Activated CD8-positive, alpha-beta memory T cell treated with anti-CD3 and anti-CD28 coated beads for 1 hour (primary cell): Measurements from ENCODE around the gene CUL2.

Experiments
- DNase-seq, 2 donors: peaks; one replicate each; pipeline ENCODE4 v3.0.0-alpha.2; 2020; ENCODE audit warnings: low read depth in 1 of 2; ENCODE audit errors: extremely low read depth in 1 of 2

The CUL2 gene

DNA sequence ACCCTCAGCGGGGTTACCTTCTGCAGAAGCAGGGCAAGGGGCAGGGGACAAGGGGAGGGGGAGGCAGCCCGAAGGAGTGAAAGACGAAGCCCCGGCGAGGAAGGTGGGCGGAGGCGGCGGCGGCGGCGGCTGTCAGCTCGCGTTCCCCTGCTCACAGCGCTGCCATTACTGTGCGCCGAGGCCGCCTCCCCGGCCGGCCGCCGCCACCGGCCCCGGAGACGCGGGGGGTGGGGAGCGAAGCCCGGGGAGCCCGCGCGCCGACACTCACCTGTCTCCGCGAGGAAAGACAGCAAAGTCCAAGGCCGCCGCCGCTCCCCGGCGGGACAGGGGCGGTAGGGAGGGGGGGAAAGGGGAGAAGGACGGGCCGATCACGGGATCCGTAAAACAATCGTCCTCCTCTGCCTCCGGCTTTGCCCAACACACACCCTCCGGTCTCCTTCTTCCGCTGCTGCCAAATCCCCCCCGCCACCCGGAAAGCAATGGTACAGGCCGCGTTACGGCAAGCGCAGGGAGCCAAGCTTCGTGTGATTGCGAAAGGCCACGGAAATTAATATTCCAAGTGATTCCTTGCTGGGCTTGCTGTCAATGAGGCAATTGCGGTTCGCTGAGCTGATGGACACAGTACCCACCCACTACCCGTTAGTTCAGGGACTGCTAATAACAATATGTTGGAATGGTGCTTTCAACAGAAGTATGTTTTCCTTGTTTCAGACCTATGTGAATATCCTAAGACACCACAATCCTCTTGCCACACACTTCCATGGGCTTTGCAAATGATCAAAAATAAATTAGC, at the start of gene CUL2:
Gene CUL2, minus strand, starts transcription at position 180 of the 793 bp plus-strand sequence. CDS start 19,024 bp downstream, outside the sequence.
- DNase-seq = peak; percentile 79 to 85

DNA sequence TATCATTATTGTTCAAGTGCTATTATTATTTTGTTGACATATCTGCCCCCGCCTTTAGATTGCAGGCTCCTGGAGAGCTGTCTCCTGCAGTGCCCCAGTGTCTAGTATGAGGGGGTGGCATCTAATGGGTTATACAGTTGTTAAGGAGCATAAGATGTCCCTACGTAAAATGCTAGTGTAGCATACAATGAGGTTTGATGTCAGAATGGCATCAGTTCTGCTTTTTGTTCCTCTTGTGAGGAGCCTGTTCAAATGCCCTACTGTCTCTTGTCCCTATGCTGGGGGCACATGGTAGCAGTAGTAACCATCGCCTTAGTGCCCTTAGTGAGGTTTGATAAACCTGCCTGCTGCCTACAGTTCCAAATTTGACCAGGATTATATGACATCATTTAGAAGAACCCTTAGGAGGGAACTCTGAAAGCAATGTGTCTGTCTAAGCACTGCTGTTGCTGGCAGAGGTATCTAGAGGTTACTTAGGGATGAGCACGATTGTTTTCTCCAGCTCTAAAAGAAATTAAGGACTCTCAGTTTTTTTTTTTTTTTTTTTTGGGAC, 46.2 kb upstream of the CUL2 start:
- no peak for DNase-seq

DNA sequence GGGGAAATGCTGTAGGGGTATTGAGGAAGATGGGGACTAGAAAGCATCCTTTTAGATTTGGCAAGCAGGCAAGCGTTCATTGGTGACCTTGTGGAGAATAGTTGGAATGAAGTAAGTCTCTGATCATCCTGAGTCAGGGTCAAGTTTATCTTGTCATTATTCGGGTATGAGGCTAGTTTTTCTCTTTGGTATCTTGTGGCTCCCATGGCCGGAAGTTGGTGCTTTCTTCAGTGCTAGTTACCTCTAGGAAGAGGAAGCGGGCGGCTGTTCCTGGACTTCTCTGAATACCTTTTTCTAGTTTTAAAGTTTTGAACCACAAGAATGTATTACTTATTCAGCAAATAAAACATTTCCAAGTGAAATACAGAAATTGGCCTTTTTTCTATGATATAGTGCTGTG, 45.7 kb upstream of the CUL2 start:
- no peak for DNase-seq

DNA sequence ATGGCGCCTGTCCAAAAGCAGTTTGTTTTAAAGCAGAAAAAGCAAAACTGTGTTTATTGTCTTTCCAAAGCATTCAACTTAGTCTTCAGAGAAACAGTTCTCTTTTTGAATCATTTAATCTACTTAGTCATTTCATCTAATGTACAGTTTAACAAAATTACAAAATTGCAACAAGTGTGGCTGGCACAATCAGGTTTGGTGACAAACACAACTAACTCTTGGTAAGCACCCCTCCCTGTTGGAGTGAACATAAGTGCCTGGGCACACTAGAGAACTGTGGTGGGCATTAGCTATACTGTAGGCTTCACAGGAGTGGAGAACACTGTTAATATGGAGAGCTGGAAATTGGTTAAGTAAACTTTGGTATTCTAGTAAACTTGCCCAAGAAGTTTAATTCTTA, 43.4 kb upstream of the CUL2 start:
- DNase-seq = no peak

DNA sequence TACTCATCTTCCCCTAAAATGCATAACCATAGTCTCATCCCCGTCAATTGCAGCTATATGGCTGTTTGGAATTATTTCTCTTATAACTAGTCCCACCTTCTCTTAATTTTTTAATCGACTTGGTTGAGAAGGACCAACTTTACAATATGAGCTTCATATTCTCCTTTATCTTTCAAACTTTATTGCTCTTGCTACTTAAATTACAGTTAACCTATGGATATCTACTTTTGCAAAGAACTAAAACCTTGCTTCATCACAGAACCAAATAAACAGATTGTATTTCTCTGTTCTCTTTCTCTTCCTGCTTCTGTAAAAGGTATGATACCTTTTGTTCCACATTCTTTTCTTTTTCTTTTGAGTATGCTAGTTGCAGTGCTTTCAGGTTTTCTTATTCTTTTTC, 42.6 kb upstream of the CUL2 start:
- DNase-seq = no peak

DNA sequence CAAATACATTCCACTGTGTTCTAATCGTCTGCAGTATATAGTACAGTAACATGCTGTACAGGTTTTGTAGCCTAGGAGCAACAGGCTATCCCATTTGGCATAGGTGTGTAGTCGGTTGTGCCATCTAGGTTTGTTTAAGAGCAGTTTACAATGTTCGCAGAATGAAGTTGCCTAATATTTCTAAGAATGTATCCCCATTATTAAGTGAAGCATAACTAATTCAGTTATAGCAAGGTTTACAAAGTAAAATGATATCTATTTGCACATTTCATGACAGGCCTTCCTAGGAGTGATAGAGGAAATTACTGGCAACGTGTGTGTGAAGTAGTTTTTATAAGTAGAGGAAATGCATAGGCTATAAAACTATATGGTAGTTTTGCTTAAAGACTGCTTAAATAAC, 40.5 kb upstream of the CUL2 start:
- DNase-seq = no peak

DNA sequence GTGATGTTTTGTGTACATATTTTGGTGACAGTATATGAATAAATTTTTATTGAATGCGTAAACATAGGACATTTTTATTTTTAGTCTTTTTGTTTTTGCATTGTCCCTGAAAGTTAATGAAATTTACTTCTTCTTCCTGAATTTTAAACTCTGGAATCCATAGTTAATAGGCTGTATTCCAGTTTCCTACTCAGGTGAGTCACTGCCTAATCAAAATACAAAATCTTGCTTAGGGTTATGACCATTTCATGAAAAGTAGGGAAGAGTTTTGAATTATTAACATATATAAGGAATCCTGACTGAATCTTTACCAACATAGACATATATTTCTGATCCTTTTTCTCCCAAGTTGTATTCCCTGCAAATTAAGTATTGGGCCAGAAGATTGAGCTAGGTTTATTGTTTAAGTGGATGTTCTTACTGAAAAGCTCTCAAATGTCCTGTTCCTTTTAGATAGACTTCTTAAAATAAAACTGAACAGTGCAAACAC, 39.1 kb upstream of the CUL2 start:
- no peak for DNase-seq

DNA sequence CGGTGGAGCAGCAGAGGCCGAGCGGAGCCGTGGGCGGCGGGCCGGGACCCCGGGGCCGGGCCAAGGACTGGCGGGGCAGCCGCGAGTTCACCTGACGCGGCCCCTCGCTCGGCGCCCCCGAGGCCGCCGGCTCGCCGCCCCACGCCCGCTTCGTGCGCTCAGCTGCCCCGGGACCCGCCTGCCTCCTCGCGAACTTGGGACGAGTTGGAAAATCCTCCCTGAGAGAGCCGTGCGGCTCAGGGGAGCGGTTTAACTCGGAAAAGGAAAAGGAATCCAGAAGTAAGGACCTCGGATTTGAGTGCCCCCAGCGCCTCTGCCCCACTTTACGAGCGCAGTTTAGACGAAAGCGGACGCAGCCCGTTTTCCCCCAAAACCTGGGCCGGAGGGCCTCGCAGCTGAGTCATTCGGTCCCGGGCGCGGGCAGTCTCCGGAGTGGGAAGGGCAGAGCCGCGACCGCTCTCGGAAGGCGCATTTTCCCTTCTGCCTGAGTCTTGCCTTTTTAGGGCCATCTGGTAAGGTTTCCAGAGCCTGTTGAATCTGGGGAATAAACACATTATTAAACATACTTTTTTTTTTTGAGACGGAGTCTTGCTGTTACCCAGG, 37.2 kb upstream of the CUL2 start:
- peak; percentile 38 to 43 for DNase-seq

DNA sequence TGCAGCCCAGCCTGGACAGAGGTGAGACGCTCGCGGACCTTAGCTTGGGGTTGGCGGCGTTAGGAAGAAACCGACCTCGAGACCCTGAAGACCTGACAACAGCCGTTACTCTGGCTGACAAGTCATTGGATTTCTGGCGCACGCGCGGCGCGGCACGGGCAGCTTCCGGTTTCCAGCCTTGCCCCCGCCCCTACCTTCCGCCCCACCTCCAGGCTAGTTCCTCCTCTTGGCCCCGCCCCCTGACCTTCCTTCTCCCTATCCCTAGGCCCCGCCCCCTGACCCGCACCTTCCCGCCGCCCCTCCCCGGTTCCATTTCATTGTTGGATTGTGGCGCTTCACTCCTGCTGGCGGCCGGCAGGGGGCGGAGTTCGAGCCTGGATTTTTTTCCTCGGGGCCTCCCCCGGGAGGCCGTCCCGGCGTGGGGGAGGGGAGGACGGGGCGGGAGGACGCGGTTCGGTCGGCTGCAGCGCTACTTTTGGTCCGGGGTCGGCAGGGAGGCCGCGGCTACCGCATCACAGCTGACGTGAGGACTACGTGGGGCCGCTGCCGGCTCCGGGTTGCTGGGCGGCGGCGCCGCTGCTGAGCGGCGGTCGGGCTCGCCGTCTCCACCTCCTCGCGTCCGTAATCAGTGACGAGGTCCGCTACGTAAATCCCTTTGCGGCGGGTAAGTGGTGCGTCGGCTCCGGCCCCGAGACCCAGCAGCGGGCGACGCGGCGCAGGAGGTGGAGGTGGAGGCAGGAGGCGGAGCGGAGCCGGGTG, 36.6 kb upstream of the CUL2 start, which contains the start of gene CREM:
Gene CREM, plus strand, starts transcription at position 317 of the 759 bp plus-strand sequence. CDS start 10,990 bp downstream, outside the sequence.
- DNase-seq = peak; percentile 100

DNA sequence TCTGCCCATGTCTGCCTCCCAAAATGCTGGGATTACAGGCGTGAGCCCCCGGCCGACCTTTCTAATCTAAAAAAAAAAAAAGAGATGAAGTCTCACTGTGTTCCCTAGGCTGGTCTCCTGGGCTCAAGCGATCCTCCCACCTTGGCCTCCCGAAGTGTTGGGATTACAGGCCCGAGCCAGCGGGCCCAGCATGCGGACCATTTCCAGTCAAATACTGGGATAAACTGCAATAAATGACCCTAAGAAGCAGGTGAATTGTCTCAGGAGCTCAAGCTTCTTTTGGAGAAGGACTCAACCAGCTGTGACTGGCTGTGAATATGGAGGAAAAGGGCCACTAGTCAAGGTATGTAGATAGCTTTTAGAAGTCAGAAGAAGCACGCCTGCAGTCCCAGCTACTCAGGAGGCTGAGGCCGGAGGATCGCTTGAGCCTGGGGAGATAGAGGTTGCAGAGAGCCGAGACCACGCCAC, 36.0 kb upstream of the CUL2 start:
- no peak for DNase-seq

DNA sequence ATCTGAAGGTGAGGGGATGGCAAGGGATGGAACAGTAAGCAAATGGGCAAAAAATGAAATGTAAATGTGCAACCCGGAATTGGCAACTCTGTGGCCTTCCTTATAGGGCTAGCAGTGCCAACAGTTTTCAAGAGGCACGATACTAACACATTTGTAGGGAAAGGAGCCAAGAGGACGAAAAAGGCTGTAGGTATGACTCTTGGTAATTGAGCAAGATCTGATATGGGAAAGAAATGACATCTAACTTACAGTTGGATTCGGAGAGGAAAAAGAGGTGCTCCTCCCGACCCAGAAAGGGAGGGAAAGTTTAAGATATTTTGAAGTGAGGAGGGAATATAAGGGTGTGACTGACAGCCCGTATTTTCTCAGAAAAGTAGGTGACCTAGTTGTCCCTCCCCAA, 34.4 kb upstream of the CUL2 start:
- no peak for DNase-seq

DNA sequence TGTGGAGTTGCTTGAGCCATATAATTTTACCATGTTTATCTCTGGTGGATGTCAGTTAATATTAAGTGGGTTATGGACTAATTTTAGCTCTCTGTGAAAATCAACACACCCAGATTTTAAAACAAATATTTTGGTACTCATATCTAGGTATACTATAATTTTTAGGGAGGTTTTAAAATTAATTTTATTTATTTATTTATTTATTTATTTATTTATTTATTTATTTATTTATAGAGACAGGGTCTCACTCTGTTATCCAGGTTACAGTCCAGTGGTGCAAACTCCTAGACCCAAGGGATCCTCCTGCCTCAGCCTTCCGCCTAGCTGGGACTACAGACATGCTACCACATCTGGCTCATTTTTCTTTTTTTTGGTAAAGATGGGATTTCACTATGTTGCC, 29.2 kb upstream of the CUL2 start:
- no peak for DNase-seq

DNA sequence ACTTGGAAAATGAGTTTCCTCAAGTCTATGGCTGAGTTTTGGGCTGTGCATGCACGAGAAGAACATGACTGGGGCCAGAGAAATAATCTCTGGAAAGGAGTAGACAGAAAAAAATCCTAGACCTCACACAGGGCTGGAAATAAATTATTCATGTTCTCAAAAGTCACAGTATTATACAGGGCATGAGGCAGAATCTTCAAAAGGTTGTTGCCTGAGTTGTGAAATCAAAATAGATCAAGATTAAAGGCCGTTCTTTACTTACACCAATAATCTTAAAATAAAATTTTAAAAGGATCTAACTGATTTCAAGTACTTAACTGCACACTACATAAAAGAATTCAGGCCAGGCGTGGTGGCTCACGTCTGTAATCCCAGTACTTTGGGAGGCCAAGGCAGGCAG, 22.4 kb upstream of the CUL2 start:
- no peak for DNase-seq

DNA sequence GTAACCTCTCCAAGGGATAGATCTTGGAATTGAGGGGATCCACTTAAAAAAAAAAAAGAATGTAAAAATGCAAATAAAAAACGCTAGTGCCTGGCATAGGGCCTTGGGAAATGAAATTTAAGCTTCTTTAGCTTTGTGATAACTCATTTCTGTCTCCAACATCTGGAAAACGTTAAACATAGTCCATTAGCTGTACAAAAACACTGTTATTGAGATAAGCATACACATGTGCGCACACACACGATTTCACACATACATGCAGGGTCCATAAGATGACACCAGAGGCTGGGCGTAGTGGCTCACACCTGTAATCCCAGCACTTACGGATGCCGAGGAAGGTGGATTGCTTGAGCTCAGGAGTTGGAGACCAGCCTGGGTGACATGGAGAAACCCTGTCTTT, 13.7 kb upstream of the CUL2 start:
- no peak for DNase-seq

DNA sequence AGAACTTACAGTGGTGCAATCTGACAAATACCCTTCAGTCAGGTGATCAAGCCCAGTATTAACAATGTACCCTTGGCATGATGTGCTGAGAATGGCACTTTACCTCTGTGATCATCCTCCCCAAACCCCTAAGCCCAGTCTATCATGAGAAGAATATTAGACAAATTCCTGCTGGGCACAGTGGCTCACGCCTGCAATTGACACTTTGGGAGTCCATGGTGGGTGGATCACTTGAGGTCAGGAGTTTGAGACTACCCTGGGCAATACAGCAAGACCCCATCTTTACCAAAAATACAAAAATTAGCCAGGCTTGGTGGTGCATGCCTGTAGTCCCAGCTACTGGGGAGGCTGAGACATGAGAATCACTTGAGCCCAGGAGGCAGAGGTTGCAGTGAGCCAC, 7.4 kb upstream of the CUL2 start:
- DNase-seq = no peak

DNA sequence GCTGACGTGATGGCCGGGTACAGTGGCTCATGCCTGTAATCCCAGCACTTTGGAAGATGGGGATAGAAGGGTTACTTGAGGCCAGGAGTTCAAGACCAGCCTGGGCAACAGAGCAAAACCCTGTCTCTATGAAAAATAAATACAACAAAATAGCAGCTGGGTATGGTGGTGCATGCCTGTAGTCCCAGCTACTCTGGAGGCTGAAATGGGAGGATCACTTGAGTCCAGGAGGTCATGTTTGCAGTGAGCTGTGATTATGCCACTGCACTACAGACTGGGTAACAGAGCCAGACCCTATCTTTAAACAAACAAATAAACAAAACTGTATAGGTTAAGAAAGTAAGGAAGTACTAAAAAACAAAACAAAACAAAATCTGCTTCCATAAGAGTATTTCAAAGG, 6.2 kb upstream of the CUL2 start:
- DNase-seq = no peak

DNA sequence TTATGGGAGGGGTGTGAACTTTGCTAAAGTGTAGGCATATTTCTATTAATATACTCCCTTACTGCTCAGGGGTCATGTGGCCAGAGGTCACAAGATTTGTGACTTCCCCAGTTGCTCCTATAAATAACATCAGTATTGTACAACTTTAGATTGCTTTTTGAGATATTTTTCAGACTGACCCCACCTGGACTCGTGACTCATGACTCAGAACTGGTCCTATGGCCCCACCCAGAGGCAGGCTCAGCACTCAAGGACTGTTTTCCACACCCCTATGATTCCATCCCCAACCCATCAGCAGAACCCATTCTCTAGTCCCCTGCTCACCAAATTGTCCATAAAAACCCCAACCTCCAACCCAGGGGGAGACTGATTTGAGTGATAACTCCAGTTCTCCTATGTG, 2.7 kb upstream of the CUL2 start:
- no peak for DNase-seq

DNA sequence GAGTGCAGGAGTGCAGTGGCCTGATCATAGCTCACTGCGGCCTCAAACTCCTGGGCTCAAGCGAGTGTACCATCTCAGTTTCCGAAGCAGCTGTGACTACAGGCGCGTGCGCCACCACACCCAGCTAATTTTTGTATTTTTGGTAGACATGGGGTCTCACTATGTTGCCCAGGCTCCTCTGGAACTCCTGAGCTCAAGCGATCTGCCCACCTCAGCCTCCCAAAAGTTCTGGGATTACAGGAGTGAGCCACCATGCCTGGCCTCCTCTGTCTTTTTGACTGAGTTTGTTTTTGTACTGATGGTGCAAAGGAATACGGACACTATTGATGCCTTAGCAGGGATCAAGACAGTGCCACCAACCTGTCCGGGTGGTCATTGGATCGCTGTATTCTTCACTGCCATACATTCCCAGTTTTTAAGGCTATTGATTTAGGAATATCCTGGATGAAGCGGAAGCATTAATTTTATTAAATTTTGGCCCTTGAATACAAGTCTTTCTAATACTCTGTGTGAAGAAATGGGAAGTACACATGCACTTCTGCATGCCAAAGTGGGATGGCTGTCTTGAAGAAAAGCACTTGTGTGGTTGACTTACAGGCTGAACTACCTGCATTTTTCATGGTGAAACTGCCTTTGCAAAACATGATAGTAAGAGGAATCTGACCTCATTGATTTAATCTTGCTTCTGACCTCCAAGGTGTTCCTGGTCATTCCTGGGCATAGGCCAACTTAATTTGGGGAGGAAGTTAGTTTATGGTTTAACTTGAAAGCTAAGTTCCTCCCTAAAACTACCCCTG, 2.1 kb upstream of the CUL2 start:
- DNase-seq = no peak

DNA sequence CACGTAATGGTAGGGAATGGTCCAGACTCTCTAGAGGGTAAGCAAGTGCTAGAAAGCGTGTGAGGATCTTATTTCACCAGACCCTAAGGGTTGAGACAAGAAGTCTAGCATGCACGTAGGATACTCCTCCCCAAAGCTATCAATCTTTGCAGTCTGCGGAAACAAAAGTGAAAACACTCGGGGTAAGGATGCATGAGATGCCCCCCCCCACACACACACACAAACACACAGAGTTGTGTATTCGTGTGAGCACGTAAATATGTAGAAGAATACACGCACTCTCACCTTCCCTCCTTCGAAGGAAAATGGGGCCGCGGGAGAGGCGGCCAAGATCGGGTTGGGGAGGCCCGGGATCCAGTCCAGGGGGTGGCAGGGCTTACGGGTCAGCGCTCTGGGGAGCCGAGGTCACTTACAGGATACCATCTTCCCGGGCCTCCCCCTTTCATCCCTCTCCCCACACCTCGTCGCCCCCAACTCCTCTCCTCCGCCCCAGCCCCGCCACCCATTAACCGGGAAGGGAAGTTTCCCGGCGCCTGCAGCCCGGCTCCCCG, 455 bp downstream of the CUL2 start:
- no peak for DNase-seq

DNA sequence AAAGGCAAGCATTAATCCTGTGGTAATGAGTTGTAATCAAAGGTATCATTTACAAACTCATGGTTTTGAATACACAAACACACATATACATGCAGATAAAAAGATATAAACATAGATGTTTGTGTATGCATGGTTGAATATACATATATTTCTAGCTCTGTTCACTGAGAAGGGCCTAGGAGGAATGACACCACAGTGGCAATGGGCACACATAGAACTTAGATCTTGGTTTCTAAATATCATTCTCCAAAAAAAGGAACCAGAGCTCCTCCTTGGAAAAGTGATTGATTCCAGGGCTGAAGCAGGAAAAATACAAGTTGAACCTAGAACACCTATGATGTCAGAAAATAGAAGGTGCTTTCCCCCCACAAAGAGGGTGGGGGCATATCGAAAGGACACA, 6.9 kb downstream of the CUL2 start:
- no peak for DNase-seq
